ENCODE data around the gene NFIB. TPM values are rescaled to one million over a fixed set of nuclear protein-coding genes. Genes with fewer than 3 reads are reported as not detected.
A peak's percentile ranks its signal among the peaks of the same experiment; 100 is the strongest.

NFIB gene
- total RNA-seq, 1 donor from 2014 or later = 99.4 TPM

DNA sequence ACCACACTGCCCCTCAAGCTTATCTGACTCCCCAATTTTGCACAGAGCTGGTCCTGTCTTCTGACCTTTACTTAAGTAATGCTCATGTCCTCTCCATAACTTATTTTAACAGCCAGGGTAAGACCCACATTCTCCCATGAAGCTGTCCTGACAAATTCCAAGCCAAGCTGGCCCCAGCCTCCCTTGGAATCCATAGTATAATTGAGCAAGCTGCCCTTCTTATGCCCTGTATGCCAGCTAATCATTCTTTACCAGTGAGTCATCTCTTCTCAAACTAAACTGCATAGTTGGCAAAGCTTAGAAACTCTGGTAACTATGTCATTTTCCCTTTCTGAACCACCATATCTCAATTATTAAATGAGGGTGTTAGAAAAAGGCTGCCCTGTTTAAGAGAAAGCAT is 92.4 kb downstream of the NFIB start:
- H3K9me3 ChIP-seq = no peaks in the 10 kb centered on the region
- H3K4me1 ChIP-seq = peaks cover 30% of the 10 kb centered on the region
- no peak for DNase-seq
- ATAC-seq = peak; percentile 76
- no peak overlapping the region for H3K4me3 ChIP-seq
- TF ChIP-seq, protein P1, sequence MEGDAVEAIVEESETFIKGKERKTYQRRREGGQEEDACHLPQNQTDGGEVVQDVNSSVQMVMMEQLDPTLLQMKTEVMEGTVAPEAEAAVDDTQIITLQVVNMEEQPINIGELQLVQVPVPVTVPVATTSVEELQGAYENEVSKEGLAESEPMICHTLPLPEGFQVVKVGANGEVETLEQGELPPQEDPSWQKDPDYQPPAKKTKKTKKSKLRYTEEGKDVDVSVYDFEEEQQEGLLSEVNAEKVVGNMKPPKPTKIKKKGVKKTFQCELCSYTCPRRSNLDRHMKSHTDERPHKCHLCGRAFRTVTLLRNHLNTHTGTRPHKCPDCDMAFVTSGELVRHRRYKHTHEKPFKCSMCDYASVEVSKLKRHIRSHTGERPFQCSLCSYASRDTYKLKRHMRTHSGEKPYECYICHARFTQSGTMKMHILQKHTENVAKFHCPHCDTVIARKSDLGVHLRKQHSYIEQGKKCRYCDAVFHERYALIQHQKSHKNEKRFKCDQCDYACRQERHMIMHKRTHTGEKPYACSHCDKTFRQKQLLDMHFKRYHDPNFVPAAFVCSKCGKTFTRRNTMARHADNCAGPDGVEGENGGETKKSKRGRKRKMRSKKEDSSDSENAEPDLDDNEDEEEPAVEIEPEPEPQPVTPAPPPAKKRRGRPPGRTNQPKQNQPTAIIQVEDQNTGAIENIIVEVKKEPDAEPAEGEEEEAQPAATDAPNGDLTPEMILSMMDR (IDR thresholded peaks at IDR 0.05) = no peak
- H3K27me3 ChIP-seq = no peaks in the 10 kb centered on the region
- H3K27ac ChIP-seq = no peak overlapping the region
- no peaks in the 10 kb centered on the region for H3K36me3 ChIP-seq
- intact Hi-C loops (cut with DNase I) = no loop called here

DNA sequence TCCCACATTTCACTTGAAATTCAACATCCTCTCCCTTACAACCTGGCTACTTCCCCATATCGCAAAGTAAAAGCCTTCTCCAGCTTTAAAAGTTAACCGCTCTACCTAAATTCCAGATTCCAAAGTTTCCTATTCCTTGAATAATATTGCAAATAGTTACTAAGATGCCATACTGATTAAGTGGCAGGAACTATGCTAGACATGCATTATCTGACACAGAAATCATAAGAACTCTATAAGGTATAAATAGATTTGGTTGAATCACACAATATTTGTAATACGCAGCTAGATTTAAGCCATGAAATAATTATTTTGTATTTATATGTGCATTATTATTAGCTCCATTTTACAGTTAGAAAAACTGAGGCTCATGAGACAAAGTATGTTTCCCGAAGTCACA is 92.8 kb downstream of the NFIB start:
- H3K9me3 ChIP-seq = no peaks in the 10 kb centered on the region
- no peak overlapping the region for H3K27ac ChIP-seq
- no peaks in the 10 kb centered on the region for H3K36me3 ChIP-seq
- no peak for ATAC-seq
- no peaks in the 10 kb centered on the region for H3K27me3 ChIP-seq
- intact Hi-C loops (cut with DNase I) = no loop called here
- H3K4me3 ChIP-seq = no peak overlapping the region
- peaks cover 30% of the 10 kb centered on the region for H3K4me1 ChIP-seq
- no peak for DNase-seq
- TF ChIP-seq, protein P1 (IDR thresholded peaks at IDR 0.05) = no peak

DNA sequence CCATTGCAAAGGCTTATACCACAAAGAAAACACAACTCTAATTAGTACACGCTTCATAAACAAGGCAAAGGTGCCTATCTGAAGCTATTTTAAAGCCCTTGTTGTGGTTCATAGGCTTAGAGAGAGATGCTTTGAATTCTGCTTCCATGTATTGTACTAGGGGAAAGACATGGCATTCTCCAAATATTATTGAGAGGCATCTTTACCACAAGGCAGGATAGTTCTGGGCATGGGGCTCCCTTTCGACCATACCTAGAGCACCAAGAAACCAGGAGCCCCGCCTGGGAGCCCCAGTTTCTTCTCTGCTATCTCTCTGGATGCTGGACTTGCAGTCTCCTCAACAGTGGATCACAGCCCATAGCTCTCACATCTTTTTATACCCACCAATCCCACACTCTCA is 93.7 kb downstream of the NFIB start:
- Histone ChIP-seq H3K27me3 (no peaks in the 10 kb centered on the region), H3K4me1 (peaks cover 38% of the 10 kb centered on the region), H3K9me3 (no peaks in the 10 kb centered on the region), H3K36me3 (no peaks in the 10 kb centered on the region), H3K27ac (no peak overlapping the region), H3K4me3 (no peak overlapping the region)
- DNase-seq (no peak), ATAC-seq (no peak)
- TF ChIP-seq, protein P1 (IDR thresholded peaks at IDR 0.05) = no peak
- intact Hi-C loops (cut with DNase I) = no loop called here

DNA sequence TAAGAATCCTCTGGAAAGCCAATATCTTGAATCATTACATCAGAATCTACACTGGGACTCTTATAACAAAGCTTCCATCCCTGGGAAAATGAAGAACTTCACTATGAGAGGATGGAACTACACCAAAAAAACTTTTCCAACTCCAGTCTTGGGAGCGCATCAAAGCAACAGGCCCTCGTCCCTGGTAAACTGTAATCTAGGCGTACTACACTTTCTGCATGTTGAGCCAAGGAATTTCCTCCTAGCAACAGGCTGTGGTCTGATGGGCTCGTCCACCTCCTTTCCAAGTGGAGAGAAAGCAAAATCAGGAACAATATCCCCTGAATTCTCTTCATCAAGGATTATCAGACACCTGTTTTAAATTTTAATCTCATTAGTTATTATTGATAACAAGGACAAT is 94.1 kb downstream of the NFIB start:
- no peaks in the 10 kb centered on the region for H3K9me3 ChIP-seq
- H3K27ac ChIP-seq = no peak overlapping the region
- peaks cover 38% of the 10 kb centered on the region for H3K4me1 ChIP-seq
- H3K27me3 ChIP-seq = no peaks in the 10 kb centered on the region
- TF ChIP-seq, protein P1 (IDR thresholded peaks at IDR 0.05) = no peak
- DNase-seq (no peak), ATAC-seq (no peak)
- H3K36me3 ChIP-seq = no peaks in the 10 kb centered on the region
- intact Hi-C loops (cut with DNase I) = no loop called here
- H3K4me3 ChIP-seq = no peak overlapping the region

DNA sequence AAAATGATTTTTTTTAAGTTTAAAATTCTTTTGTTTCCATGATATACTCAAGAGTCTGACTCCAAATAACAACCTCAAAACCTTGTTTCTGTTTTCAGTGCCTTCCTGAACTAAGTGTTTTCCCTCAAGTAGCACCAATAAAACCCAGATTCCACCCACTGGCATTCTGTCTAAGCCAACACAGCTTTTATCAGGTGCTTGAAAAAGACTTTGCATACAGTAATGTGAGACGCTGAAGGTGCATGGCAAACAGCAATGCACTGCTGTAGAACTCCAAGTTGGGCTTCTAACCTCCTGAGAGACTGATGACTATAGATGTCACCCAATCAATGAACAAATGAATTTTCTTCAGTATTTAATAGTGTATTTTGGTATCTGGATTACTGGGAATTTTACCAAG is 95.7 kb downstream of the NFIB start:
- ATAC-seq (peak; percentile 65), DNase-seq (no peak)
- no peaks in the 10 kb centered on the region for H3K27me3 ChIP-seq
- H3K27ac ChIP-seq = no peak overlapping the region
- H3K36me3 ChIP-seq = no peaks in the 10 kb centered on the region
- TF ChIP-seq, protein P1 (IDR thresholded peaks at IDR 0.05) = no peak
- H3K4me1 ChIP-seq = peaks cover 38% of the 10 kb centered on the region
- no peak overlapping the region for H3K4me3 ChIP-seq
- intact Hi-C loops (cut with DNase I) = no loop called here
- no peaks in the 10 kb centered on the region for H3K9me3 ChIP-seq

DNA sequence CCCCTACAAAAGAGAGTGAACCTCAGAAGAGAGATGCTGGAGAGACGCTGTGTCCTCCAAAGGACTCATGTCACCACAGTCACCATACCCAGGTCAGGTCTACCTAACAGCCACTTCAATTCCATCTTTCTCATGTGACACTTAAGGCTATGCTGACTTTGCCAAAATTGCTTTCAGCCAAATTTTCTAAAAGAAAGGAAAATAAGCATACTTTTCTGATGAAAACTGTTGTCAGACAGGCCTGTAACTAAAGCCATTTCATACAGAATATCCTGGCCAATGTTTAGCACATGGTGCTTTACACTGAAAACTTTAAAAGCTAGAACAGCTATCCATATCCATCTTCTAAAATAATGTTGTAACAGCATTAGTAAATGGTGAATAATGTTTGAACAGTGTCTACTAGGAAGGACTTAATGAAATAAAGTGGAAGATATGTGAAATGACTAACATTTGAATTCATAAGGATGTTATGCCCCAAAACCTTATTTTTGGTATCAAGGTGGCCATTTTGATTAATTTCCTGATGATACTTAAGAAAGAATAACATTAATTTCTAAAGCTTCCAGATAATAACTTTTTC is 97.2 kb downstream of the NFIB start:
- DNase-seq (no peak), ATAC-seq (no peak)
- H3K27me3 ChIP-seq = no peaks in the 10 kb centered on the region
- no peak overlapping the region for H3K4me3 ChIP-seq
- intact Hi-C loops (cut with DNase I) = no loop called here
- no peaks in the 10 kb centered on the region for H3K36me3 ChIP-seq
- no peaks in the 10 kb centered on the region for H3K9me3 ChIP-seq
- H3K4me1 ChIP-seq = peaks cover 33% of the 10 kb centered on the region
- TF ChIP-seq, protein P1 (IDR thresholded peaks at IDR 0.05) = no peak
- H3K27ac ChIP-seq = no peak overlapping the region
